GM19328 (cell line): ENCODE results near the gene ENO4.

Experiments
- ATAC-seq: cut with Tn5 transposase; IDR thresholded peaks from one replicate; pipeline ENCODE4 v1.9.1; 2021; ENCODE audit warnings: mild to moderate bottlenecking, moderate library complexity; ENCODE audit not compliant: unreplicated experiment

ENO4 gene

DNA sequence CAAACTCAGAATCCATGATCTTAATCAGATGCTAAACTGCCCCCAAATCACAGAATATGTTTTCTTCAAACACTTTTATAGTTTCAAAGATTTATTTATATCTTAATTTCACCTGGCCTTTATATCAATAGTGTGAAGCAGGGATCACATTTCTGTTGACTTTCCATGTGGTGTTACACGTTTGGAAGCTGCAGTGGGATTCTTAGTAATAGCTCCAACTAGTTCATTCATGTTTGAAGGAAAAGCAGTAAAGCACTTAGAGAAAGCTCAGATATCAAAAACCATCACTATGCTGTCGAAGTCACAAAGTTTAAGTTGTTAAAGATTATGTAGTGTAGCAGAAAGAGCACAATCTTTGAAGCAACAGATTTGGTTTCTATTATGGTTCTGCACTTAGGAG, 16.8 kb downstream of the ENO4 start:
- no peak for ATAC-seq

DNA sequence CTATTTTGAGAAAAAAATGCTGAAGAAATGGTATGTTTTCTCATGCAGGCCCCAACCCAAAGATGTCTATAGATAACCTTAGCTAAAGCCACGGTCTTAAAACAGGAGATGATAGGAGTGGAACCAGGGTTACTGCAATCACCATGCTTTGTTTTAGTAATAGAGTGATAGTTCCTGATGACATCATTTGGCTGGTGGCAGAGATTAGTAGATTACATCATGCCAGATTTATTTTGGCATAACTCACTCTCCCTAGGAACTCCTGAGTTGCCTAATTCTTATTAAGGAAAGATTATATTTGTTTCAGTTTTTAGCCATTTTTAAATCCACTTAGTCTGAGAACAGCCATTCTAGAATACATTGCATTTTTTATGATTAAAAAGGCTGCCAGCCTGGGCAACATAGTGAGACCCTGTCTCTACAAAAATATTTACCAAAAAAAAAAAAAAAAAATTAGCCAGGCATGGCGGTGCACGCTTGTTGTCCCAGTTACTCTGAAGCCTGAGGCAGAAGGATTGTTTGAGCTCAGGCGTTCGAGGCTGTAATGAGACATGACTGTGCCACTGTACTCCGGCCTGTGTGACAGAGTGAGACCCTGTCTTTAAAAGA, 17.8 kb downstream of the ENO4 start:
- ATAC-seq = no peak

DNA sequence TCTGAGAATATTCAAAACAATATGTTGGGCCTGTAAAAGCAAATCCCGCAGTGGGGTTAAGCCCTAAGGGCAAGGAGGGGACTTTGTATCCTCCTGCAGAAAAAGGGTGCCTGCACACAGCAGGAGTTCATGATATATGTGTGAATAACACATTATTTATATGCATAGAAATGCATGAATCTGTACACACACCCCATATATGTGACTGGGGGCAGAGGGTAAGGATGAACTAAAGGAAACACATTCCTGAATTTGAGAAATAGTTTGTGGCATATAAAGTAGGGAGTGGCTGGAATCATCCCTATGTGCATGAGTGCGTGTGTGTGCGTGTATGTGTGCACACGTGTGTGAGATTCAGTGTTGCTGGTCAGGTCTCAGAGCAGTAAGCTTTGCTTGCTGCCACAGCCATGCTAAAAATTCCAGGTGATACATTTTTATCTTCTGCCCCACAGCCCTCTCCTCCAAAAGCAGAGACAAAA, 18.9 kb downstream of the ENO4 start:
- no peak for ATAC-seq

DNA sequence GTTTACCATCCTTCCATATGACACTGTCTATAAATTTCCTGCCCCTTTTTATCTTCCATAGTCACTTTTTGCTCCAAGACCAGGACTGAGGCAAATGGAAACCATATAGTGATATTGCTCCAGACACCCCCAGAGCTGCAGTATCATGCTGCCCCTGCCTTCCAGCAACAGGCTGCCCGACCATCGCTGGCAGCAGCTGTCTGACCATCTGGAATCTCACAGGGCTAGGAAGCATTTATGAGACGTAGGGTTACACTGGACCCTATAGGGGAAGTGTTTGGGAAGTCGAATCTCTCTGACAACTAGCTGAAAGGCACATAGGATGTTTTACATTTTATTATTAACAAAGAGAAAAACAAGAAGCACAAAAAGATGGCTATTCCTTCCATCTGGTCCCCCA, 19.4 kb downstream of the ENO4 start:
- no peak for ATAC-seq

DNA sequence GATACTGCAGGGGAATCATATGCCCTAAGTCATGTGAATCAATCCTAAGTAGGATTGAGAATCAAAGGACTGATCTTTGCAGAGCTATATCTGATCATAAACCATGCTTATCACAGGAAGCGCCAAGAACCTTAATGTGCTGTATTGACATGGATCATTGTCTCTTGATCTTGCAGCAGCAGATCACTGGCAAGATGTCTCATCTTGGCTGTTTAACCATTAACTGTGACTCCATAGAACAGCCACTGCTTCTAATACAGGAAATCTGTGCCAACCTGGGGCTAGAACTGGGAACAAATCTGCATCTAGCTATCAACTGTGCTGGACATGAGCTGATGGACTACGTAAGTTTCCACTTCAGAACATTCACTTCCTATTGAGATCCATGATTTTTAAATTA, 21.6 kb downstream of the ENO4 start:
- ATAC-seq = no peak

DNA sequence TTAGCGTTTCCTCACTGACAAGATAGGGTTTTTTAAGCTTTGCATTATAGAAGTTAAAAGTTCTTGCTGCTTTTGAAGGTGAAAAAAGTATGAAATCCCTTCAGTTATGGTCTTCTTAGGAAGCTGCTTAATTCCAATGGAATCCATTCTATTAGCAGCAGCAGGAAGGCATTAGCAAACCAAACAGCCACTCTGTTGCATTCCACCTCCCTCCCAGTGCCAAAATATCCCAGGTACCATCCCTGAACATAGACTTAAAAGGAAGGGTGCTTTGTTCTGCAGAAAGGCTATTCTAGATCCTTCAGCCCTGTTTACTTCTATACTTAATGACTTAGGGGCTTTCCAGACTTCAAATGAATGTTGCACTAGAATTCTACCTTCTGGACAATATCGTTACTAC, 23.8 kb downstream of the ENO4 start:
- no peak for ATAC-seq

DNA sequence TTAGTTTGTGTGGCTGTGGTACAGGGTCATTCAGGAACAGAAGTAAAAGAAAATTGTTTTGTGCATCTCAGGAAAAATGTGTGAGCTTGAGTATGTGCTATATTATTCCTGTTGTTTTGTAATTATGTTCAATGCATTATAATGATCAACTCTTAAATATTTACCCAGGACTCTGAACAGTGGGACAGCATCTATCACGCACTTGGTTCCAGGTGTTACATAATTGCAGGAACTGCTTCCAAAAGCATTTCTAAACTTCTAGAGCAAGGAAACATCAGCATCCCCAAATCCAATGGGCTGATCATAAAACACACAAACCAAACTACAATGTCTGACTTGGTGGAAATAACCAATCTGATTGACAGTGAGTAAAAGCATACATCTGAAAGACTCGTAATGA, 26.6 kb downstream of the ENO4 start:
- ATAC-seq = no peak

DNA sequence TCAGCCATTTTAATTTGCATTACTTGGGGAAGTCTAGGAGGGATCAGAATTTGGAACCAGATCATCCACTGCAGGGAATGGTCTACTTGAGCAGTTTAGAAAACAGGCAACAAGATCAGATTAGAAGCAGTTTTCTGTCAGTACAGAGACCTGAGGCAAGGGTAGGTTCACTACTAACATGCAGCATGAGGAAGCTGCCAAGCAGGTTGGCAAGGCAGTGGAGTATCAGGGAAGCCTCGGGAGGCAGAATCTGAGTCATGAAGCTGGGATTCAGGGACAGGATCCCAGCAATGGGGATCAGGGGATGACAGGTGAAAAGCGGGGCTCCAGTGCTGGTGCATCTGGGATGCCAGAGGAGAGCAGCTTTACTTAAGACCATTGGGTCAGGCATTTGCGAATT, 28.1 kb downstream of the ENO4 start:
- no peak for ATAC-seq

DNA sequence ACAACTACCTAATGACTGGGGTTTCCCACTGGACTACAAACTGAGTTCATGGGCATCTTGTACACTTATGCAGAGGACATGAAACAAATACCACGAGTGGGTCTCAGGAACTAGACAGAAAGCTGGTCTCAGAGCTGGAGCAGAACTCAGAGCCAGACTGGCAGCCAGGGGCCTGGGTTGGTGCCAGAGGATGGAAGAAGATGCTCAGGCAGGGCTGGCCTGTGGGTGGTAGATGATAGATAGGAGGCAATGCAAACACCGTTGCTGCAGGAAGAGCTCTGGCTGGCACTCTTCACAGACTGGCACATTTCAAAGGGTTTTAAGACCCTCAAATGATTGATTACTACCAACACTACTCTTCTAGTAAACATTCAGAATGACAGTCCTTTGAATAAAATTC, 28.8 kb downstream of the ENO4 start:
- no peak for ATAC-seq

DNA sequence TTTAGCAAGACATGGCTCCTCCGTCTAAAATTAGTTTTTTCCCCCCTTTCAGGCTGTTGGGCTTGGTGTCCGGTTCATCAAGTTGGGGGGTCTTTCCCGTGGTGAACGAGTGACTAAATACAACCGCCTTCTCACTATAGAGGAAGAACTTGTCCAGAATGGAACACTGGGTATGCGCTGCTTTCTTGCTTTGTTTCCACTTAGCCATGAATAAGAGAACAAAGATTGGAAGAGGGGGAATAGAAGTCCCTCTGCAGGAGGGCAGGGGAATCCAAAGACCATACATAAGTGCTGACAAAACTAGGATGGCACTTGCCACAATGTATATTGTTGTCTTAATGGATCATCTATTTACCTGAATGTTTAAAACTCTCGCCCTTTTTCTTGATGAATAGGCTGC, 30.5 kb downstream of the ENO4 start:
- no peak for ATAC-seq

DNA sequence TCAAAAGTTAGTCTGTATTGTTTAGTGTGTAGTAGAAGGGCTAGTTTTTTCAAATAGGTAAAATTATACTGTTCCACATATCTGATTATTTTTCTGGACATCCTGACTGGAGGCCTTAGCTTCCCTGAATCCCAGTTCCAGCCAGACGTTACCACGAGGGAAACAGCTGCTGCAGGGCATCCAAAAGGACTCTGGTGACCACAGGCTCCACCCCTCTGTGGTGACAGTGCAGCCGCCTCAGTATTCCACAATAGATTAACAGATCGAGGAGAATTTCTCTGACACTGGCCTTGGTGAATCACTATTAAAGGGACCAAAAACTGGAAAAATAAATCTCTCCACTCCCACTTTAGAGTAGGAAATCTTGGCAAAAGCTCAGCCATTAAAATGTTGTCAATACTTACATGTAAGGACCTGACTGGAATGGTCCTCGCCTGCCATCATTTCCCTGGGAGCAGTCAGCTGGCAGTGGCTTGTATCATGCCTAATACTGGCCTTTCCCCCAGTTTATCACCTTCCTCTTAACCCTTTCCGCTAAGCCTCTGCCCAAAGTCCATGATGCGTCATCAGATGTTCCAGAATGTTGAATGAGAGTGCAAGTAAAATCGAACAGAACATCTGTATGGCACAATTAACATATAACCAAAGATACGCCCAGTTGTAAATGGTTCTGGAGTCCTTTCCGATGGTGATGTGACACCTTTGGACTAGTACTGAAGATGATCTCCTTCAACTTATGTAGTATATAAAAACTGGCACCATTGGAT, 31.6 kb downstream of the ENO4 start:
- ATAC-seq = no peak

DNA sequence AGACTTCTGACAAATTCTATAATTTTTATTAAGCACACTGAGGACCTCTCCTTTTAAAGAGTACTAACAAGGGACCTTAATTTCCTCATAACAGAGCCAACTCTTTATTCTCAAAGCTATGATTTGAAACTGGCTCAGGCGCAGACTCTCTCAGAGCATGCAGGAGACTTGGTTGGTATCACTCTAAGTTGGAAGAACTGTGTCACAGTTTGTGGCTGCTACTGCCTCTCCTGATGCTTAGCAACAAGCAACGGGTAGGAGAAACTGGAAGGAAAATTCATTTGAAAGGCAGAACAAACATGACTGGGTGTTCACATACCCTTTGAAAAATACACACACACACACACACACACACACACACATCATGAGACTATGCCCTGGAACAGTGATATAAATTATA, 33.3 kb downstream of the ENO4 start:
- no peak for ATAC-seq

DNA sequence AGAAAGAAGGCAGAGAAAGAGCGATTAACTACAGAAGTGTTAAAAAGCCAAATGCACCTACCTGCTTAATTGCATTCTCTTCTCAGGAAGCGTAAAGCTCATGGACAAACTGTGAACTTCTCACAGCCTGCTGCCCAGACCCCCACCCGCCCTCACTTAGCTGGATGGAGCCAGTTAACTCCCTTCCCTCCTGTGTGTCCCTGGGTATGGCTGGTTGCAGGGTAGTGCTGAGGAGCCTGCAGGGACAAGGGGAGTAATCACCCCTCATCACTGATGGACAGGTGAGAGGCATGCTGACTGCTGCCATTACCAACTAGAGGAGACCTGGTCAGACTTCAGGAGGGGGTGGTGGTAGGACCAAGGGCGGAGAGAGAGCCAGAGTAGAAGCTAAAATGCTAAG, 37.5 kb downstream of the ENO4 start:
- ATAC-seq = no peak

DNA sequence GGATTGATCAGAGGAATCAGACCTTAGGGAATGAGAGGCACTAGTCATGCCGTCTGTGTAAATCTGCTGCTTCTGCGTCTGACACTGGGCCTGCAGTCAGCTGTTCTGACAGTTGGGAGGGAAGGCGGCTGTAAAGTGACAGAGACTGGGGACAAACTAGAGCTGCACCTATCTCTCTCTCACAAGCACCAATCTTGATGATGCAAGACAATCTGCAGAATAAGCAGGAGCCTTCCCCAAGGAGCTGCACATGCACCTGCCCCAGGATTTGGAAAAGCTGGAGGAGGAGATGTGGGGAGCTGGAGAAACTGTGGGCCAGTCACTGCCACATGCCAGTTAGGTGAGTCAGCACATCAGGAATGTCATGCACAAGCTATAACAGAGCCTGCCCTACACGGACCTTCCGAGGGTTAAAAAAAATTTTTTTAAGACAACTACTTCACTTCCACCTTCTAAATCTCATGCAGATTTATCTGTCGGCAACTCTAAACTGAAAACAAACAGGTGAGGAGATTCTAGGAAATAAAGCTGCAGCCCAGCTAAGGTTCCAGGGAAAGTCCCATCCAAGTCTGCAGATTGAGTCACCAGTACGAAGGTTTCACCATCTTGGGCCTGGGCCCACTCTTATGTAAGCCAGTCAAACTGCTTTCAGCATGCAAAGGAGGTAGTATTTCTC, 39.2 kb downstream of the ENO4 start:
- ATAC-seq = no peak

DNA sequence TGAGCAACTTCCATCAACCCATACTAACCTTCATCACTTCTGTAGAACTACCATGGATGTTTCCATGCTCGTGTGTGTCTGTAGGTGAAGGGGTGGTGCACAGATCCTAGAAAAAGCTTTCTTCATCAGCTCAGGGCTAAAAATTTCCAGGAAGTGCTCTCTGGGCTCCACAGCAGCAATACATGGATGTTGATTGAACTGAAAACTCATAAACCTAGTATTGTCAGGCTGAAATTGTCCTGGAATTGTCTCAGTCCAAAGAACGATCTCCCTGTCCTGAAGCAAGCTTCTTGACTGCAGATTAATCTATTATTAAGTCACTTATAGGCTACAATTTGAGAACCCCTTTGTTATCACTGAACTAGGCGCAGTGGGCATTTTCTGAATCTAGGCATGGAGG, 39.8 kb downstream of the ENO4 start:
- ATAC-seq = no peak

DNA sequence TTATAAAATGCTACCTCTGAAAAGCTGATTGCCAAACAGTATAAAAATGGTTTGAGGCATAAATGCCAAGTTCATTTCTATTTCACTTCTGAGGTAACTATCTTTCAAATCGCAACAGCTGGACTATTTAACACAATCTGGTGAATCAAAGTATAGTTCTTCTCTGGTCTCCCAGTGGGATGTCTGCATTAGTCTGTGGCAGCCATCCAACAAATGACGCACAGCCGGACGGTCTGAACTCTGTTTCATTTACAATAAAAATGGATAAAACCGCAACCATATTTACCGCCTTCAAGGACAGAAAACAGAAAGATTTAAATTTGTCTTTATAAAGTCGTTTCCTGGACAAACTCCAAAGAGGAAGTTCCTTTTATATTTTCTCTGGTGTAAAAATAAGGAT, 41.9 kb downstream of the ENO4 start:
- no peak for ATAC-seq

DNA sequence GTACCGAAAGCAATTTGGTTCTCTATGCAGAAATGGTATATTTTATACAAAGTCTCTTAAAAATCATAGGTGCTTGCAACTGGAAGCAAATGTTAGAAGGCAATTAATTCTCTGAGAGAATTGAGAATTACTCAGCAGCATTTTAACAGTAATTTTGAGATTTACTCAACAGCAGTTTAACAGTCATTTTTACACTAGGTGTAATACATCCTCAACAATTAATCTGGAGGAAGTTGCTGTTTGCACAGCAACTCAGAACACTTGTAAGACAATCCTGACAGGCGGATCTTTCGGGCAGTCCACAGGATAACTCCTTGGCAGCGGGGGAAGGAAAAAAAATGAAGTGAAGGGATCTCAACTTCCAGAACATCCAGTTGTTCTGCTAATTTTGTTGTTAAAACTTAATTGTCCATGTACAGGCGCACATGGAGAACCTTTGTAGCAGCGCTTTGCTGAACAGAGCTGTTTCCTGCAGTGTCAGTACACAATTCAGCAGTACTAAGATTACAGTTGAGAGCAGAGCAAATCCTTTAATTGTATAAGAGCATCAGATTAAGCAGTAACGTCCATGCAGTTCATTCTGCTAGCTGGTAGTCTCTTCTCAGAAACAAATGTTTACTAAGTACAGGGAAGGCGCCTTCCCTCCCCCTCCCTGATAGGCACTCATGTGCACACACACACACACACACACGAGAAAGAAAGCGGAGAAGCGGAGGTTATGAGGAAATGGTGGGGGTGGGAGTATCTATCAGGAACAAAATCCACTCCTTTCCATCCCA, 43.8 kb downstream of the ENO4 start:
- no peak for ATAC-seq

DNA sequence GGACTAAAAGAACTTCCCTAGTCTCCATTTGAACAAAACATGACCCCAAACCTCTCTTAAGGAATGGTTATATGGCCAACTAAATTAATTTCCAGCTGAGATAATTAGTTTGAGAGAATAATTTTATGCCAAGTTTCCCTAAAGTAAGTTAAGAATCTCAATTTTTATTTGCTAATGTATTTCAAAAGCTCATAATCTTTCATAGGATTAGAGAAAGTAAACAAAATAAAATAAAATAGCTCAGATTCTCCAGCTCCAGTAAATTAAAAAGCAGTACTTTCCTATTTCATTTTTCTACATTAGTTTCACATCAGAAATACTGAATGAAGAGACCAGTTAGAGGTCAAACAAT, 44.4 kb downstream of the ENO4 start:
- no peak for ATAC-seq

DNA sequence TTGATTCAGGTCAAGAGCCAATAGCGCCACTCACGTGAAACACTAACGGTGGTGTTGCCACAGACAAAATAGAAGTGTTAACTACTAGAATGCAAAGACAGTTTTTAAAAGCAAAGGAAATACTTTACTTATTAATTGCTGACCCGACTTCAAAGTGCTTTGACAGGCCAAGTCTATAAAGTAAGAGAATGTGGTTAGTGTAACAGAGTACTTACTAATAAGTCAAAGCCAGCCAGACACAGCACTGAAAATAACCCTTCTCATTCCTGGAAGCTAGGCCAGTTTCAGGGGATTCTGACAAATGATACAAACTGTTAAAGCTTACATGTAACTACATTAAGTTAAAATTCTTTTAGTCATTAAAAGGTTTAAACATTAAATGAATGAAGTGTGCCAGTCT, 50.3 kb downstream of the ENO4 start:
- ATAC-seq = no peak

DNA sequence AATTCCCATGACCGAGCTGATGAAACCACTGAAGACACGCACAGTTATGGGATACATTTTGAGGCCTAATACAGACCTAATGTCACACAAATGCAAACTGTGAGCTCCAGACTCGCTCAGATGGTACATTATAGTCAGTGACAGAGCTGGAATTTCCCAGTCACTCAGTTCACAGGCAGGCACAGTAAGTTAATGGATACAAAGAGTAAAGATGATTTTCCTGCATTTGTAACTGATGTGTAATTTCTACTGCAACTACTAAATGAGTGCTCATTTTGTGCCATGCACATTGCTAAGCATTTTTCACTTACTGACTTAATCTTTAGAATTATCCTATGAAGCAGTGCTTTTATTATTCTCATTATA, 56.5 kb downstream of the ENO4 start:
- ATAC-seq = no peak

DNA sequence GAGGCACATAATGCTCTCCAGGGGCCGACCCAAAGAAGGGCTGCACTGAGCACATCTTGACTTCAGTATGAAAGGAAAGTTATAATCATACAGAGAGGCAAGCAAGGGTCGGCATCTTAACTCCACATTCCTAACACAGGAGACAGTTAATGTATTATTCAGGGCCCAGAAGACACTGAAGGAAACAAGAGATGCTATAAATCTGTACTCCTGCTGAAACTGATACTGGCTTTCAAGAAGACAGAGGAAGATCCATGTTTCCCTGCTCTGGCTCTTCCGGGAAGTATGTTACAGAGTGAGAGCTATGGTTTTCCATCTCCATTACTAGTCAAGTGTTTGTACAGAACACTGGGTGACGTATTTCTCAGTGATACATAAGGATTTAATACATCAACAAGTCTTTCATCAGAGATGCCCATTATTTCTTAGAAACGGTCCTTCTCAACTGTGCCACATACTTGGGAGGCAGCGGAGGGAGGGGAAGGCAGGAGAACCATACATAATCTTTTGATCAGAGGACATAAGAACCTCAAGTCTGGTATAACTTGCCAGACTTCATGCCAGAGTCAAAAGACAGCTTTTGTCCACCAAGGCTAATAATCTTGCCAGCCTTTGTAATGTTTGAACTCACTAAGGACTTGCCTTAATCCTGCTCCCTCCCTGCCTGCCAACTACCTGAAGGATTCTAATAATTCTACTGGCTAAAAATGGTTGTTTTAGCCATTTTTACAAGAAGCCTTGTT, 58.1 kb downstream of the ENO4 start:
- no peak for ATAC-seq
